GM19043 (cell line): ENCODE measurements around the gene EPC1.
"Not testable (repeated sequence)": the region's sequence is repeated elsewhere in the genome, so short reads cannot be mapped to it uniquely, and the experiment has no call there.

Experiments used
- ATAC-seq: cut with Tn5 transposase; IDR thresholded peaks from one replicate; pipeline ENCODE4 v1.9.1; 2021; ENCODE audit warnings: low read depth; ENCODE audit not compliant: unreplicated experiment

Gene EPC1, protein sequence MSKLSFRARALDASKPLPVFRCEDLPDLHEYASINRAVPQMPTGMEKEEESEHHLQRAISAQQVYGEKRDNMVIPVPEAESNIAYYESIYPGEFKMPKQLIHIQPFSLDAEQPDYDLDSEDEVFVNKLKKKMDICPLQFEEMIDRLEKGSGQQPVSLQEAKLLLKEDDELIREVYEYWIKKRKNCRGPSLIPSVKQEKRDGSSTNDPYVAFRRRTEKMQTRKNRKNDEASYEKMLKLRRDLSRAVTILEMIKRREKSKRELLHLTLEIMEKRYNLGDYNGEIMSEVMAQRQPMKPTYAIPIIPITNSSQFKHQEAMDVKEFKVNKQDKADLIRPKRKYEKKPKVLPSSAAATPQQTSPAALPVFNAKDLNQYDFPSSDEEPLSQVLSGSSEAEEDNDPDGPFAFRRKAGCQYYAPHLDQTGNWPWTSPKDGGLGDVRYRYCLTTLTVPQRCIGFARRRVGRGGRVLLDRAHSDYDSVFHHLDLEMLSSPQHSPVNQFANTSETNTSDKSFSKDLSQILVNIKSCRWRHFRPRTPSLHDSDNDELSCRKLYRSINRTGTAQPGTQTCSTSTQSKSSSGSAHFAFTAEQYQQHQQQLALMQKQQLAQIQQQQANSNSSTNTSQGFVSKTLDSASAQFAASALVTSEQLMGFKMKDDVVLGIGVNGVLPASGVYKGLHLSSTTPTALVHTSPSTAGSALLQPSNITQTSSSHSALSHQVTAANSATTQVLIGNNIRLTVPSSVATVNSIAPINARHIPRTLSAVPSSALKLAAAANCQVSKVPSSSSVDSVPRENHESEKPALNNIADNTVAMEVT

DNA sequence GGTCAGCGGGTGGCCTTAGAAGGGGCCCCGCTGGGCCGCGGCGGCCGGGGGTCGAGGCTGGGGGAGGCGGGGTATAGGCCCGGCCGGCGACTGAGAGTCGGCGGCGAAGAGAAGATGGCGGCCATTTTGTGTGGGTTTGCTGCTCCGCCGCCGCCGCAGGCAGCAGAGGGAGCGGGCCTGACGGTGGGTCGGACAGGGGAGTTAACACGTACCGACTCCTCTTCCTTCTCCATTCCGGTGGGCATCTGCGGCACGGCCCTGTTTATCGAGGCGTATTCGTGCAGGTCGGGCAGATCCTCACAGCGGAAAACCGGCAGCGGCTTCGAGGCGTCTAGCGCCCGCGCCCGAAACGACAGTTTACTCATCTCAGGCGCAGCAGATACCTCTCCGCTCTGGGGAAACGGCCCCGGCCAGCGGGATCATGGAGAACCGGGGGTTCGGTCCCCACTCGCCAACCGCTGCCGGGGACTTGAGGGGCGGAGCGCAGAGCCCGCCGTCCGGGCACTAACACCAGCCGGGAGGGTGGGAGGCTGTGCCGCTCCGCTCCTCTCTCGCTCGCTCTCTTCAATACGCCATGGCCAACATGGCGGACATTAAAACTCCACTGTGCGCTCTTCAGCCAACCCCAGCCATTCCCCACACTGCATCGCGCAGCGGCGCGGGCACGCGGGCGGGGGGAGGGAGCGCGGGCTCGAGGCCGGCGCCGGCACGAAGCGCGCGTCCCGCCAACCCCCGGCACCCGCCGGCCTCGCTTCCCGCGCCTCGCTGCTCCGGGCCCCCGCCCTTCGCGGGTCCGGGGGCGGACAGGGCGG lies at the start of gene EPC1:
Gene EPC1 (minus strand): TSS at position 608 of the 812 bp plus-strand sequence. CDS start 243 bp downstream, at position 365.
- ATAC-seq, result peak; percentile 54

DNA sequence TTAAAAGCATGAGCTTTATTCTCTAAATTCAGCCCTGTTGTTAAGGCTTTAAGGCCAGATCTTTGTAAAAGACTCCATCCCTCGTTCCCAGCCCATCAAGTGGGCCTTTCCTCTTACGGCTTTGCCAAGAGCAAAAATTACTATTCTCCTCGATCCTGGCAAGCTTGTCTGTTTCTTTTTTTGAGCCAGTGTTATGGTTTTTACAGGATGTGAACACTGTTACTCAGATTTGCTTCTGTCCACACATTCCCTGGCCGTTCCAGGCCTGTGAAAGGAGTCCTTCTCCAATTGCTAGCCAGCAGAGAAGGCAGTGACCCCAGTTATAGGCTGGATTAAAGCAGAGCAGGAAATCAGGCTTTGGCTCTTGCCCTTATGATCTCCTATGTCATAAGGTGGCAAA lies 47.0 kb upstream of the EPC1 start:
- no peak for ATAC-seq

DNA sequence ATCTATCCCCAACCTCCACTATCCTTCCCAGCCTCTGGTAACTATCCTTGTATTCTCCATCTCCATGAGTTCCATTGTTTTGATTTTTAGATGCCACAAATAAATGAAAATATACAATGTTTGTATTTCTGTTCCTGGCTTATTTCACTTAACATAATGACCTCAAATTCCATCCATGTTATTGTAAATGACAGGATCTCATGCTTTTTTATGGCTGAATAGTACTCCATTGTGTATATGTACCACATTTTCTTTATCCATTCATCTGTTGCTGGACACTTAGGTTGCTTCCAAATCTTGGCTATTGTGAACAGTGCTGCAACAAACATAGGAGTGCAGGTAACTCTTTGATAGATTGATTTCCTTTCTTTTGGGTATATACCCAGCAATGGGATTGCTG lies 45.3 kb upstream of the EPC1 start:
- not testable (repeated sequence) for ATAC-seq

DNA sequence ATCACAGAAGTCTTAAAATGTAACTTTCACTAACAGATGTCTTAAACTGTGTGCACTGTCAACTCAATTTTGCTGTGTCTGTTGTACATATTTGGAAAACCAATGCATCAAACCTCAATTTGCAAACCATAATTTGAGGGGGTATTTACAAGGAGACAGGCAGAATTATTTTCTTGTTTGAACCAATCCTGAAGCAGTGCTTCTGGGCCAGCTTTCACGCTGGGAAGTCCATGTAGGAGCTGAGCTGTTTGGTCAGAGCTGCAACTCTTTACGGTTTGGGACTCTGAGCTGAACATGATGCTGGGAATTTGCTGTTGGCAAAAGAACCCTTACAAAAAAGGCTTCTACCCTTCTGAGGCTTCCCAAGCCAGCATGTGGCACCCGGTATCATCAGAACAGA lies 43.2 kb upstream of the EPC1 start:
- no peak for ATAC-seq

DNA sequence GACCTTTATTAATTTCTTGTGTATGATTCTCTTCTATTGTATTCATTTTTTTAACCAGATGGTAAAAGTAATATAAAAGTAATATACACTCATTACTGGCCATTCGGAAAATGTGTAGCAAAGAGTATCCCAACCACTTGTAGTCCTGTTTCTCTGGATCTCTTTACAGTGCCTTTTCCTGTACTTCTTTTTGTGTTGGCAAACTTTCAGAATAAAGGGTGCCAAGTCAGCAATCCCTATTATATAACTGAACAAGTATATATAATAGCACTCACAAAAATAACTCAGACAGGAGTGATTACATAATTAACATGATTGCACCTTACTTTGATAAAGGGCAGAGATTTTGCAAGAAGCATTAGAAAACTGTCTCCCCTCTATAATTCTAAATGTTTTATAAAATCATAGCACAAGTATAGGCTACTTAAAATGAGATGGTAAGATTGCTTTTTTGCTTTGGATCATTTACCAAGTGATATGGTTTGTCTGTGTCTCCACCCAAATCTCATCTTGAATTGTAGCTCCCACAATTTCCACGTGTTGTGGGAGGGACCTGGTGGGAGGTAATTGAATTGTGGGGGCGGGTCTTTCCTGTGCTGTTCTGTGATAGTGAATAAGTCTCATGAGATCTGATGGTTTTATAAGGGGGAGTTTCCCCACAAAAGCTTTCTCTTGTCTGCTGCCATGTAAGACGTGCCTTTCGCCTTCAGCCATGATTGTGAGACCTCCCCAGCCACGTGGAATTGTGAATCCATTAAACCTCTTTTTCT lies 41.5 kb upstream of the EPC1 start:
- ATAC-seq, result no peak

DNA sequence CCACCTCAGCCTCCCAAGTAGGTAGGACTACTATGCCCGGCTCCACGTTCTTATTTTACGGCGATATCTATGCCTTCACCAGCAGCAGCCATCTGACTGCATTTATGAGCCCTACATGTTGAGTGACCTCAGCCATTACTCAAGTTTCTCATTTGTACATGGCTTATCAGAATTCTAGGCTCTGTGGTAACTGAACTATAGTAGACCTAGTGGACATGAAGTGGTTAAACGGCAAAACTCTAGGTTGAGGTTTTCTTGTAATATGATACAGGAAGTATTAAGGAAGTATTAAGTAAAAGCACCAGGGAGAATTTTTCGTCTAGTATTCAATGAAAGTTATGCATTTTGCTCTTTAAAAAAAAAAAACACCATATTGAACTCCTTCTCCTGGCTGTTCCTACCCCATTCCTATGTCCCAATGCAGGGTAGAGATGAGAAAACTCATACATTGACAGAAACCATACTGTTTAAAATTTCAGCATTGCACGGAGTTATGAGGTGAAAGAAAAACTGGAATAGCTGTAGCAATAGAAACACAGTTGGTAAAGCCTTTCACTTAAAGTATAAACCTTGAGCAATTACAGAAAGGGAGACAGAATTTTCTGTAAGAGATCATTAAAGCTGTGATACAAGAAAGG lies 39.8 kb upstream of the EPC1 start:
- no peak for ATAC-seq

DNA sequence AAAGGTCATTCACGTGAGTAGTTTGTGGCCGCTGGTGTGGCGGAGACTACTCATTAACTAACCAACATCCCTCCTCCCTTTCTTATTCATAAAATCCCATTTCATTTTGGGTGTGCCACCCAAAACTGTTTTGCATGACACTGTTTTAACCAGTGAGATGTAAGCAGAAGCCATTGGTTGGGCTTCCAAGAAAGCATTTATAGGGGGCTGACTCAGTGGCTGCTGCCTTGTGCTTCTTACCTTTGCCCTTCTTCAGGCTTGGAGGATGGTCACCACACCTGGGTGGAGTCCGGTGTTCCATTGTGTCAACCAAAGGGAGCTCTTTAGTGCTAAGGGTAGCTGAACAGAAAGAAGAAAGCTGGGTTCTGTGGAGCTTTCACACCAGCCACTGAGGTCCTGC lies 37.2 kb upstream of the EPC1 start:
- ATAC-seq, result no peak

DNA sequence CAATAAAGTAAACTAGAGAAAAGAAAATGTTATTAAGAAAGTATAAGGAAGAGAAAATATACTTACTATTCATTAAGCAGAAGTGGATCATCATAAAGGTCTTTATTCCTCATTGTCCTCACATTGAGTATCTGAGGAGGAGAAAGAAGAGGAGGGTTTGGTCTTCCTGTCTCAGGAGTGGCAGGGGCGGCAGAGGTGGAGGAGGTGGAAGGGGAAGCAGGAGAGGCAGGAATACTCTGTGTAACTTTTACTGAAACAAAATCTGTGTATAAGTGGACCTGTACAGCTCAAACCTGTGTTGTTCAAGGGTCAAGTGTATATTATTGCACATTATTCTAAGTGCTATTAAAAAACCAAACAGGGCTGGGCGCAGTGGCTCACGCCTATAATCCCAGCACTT lies 34.2 kb upstream of the EPC1 start:
- ATAC-seq, result no peak

DNA sequence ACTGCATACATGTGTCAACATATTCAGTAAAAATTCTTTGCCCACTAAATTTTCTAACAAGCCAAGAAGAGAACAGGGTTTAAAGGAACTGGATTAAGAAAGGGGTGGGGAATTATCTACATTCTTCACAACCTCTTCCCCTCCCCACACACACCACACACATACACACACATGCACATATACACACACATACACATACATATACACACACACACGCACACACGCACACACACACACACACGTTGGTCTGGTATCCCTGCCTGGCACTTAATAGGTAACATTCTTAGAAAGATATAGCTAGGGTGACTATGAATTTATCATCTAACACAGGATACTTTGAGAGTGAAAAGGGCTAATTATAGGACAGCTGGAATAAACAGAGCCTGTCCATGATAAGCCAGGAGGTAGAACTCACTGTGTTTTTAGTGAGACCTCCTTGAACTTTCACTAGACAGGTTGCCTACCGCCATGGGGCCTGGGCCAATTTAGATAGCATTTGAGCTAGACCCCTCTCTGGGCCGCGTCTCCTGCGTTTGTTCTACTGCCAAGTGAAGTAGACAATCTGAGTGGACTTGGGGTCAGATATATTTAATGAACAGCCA lies 33.1 kb upstream of the EPC1 start:
- ATAC-seq, result no peak

DNA sequence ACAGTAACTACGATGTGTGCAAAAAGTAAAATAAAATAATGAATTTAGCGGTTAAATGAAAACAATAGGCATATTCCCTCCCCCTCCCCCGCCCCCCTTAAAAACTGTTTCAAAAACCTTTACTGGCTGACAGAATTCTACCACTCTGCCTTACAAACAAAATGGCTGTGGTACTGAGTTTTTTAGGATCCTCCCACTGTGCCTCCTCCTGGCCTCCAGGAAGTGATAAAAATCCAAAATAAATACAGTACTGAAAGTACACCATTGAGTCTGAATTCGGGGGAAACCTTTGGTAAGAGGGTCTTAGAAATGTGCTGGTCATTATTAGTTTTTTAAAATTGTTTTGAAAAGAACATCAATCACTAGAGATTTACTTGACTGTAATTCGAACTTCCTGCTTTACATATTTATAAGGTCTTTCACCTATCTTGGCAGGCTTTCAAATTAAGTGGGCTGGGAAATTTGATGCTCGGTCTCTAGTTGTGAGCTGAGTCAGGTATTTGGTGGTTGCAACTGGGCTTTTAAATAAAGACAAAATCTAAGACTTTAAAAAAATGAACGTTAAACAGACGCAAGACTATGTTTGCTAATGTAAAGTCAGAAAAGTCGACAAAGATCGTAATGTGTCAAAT lies 32.5 kb upstream of the EPC1 start:
- no peak for ATAC-seq

DNA sequence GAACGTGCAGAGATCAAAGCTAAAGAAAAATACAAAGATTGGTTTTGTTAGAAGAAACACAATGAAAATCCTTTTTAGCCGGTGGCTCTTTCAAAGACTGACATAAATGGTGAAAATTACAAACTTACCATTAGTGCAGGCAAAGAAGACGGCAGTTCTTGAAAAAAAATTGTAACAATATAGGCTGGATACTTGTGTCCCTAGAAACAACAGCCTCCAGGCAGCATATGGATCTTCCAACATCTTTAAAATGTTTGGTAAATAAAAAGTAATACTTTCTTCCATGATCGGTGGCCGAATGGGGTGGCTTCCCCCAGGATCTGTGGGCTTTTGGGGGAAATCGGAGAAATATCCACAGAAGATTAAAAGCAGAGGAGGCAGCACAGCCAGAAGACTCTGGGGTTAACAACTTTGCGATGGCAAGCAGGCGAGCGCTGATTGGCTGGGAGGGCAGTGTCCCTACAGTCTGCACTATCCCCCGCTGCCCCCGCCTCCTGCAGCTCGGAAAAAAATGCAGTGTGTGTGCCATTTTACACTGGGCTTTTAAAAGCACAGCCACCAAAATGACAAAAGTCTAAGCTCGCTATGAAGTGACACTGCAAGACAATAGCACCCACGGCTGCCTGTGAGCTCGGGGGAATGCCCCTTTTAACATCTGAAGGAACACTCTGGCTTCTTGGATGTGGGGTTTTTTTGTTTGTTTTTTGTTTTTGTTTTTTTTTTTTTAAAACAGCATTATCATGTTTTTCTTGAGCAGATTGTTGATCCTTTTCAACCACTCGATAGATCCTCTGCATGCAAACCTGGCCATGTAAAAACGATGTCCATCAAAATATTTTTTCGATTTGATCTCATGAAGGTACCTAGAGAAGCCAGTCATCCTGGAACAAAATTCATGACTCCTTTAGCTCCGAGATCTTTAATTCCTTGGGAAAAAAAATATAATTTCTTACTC lies 31.7 kb upstream of the EPC1 start:
- ATAC-seq, result peak; percentile 93

DNA sequence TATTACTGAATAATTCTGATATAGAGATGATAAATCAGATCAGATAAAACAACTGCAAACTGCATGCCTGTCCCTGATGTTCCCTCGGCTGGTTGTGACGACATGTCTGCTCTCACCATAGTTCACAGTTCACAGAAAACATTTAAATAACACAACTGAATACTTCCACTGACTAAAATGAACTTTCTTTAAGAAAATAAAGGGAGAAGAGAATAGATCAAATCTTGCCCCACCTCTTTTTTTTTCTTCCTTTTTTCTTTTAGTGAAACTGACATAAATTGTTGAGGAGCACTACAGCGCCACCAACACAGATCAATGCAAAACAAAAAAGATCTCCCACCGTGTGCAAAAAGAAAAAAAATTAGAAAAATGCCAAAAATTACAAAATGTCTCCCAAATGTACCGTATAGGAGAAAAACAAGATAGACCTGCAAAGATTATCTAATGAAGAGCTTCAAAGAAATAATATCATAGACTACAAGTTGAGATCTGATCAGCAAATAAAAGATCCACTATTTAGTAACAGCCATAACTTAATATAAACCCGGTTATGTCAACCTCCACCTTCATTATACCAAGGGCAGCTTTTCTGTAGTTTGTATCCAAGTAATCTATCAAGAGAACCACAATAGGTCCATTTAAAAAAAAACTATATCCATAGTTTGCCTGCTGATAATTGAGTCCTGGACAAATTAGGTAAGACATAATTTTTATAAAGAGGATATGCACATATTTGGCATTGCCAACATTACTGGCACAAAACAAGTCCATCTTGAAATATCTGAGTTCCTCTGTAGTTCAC lies 30.7 kb upstream of the EPC1 start:
- ATAC-seq, result peak; percentile 29

DNA sequence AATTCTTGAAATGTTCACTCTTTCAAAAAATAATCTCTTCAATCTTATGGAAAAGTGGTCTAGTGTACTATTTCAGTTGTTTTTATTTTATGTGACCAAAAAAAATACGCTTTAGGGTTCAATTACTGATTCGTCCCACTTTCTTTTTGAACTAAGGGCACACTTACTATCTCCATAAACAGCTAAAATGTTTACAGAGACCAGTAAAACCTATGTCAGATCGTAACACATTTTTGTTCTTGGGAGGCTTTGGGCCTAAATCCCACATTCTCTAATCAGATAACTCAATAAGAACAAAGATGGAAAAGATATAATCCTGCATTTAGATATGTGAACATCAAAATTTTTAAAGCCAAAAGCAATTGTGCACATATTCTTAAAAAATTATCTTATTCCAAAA lies 29.8 kb upstream of the EPC1 start:
- no peak for ATAC-seq

DNA sequence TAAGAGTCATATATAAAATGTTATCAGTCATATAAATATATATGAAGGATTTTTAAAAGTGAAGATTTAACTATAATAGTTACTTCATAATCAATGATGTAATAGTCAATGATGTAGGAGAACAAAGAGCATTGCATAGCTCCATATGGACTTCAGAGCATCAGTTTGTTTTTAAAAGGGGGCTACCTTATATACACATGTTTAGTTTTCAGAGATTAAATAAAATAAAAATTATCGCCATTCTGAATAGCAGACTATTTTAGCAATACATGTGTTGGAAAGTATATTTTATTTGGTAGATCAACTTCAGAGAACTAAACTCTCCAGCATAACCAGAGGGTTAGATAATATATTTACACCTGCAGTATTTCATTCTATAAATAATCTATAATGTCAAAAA lies 29.1 kb upstream of the EPC1 start:
- ATAC-seq, result no peak

DNA sequence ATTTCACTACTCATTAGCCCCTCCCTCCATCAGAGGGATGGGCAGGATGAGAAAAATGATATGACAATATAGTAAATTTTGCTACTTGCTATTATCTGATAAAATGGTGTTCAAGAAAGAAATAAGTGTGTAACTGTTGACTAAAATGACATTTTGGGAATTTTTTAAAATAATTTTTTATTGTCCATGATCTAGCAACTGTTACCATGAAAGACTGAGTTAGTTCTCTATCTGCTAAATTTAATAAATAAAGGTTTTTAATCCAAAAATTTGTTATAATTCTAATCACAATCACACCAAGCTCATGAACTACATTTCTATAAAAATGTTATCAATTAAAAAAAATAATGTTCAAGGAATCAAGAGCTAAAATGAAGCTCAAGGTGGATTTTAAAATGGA lies 28.7 kb upstream of the EPC1 start:
- ATAC-seq, result no peak

DNA sequence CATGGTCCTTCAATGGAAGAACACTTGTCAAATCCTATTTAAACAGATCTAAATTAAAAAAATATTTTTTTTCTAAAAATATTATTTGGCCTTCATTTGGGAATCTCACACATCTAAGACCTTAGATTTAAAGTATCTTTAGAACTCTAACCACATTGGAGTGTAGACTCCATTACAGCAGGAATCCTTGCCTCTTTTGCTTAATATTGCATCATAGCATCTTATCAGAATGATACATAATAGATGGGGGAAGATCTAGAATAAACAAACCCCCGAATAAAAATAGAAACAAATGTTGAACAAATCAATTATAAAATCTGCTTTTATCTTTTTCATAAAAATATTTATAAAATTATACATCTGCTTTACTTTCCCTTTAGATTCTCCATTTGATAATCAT lies 27.6 kb upstream of the EPC1 start:
- ATAC-seq, result no peak

DNA sequence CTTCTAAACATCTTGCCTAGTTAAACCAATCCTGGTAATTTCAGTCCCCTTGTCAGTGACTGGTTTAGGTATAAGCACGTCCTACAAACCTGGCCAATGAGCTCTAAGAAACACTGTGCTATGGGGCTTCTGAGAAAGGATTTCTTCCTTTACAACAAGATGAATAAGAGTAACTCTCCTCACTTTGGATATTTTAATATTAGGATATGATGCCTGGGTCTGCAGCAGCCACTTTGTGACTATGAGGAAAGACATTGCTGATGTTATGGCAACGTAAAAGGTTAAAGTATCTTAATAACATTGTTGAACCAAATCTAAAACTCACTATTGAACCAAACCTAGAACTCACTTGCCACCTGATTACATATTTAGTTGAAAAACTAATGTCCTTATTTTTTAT lies 26.5 kb upstream of the EPC1 start:
- no peak for ATAC-seq
